Right renal cortex interstitium (tissue), 3 donors: ENCODE results near the gene DYNLRB1. TPM values are rescaled to one million over a fixed set of nuclear protein-coding genes. Genes with fewer than 3 reads are reported as not detected.
"Not testable (repeated sequence)": the region's sequence is repeated elsewhere in the genome, so short reads cannot be mapped to it uniquely, and the experiment has no call there.

ENCODE experiments used
- DNase-seq, 3 donors: peaks; one replicate each; pipeline ENCODE4 v3.0.0-alpha.2; 2013; ENCODE audit warnings: low read depth in 3 of 3, low spot score in 2 of 3
- polyA plus RNA-seq, 3 donors: library from polyadenylated mRNA; unstranded; fragments of 120-200 nt; gene quantifications; one replicate each; pipeline ENCODE4 v1.2.1, GENCODE V29; 2013; ENCODE audit not compliant: insufficient read length in 3 of 3

The DYNLRB1 gene
- polyA plus RNA-seq, 3 donors: 203 to 241 (median 224) TPM

DNA sequence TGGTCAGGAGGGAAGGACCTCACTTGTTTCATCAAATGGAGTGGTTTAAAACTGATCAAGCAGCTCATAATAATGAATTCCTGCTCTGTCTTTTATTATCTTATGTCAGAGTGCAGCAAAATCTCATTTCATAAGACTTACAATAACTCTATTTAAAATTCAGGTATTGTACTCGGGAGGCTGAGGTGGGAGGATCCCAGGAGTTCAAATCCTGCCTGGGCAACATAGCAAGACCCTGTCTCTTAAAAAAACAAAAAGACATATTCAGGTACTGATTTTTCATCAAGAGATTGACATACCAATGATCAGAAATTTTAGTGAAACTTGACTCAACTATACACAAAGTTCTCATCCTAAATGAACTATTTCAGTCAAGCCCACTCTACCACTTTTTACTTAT, 5.6 kb upstream of the DYNLRB1 start:
- no peak for DNase-seq

DNA sequence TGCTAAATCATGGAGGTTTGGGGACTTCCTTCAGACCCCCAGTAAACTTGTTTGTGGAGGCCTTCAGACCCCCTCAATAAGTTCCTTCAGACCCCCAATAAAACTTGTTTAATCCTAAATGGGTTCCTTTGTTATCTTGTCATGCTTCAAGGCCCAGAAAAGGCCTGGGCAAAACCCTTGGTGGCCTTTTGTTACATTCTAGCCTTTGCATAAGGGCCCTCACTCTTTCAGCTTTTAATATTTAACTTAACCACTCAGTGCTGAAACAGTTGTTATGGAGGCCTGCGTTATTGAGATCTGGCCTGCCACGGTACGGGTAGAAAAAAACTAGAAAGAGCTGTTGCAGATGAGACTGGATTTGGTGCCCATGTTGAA, 4.3 kb upstream of the DYNLRB1 start:
- no peak for DNase-seq

- no peak for DNase-seq
Observed at GRCh38 chr20:34512266-34512954, 3.8 kb upstream of the DYNLRB1 start.

GRCh38 chr20:34512955-34513419, 3.2 kb upstream of the DYNLRB1 start:
- DNase-seq: no peak

DNA sequence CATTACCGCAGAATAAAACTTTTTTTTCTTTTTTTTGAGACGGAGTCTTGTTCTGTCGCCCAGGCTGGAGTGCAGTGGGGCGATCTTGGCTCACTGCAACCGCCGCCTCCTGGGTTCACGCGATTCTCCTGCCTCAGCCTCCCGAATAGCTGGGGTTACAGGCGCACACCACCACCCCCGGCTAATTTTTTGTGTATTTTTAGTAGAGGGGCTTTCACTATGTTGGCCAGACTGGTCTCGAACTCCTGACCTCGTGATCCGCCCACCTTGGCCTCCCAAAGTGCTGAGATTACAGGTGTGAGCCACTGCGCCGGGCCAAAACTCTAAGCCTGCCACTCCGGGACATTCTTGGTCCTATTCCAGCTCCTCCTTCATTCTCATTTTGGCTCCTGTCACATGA, 2.2 kb upstream of the DYNLRB1 start:
- DNase-seq: not testable (repeated sequence)

DNA sequence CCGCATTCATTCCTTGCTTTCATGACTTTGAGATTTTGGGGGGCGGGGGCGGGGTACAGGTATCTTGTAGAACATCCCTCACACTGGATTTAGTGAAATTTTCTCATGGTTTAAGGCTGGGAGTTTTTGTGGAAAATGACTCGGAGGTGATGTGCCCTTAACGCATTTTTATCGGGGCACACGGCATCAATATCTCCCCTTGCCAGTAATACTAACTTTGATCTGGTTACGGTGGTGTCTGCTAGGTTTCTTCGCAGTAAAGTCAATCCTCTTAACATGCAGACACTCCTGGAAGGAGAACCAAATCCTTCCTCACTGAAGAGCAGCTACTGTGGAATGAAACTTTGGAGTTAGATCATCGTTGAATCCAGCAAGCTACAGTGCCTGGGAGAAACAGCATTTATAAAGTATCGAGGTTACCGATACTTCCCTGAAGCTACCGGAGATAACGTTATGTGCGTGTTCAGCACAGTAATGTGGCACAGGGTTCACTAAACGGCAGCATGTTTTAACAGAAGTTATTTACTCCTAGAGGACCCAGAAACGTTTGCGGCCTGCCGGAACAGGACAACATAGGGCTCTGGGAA, 1.2 kb upstream of the DYNLRB1 start:
- no peak for DNase-seq

DNA sequence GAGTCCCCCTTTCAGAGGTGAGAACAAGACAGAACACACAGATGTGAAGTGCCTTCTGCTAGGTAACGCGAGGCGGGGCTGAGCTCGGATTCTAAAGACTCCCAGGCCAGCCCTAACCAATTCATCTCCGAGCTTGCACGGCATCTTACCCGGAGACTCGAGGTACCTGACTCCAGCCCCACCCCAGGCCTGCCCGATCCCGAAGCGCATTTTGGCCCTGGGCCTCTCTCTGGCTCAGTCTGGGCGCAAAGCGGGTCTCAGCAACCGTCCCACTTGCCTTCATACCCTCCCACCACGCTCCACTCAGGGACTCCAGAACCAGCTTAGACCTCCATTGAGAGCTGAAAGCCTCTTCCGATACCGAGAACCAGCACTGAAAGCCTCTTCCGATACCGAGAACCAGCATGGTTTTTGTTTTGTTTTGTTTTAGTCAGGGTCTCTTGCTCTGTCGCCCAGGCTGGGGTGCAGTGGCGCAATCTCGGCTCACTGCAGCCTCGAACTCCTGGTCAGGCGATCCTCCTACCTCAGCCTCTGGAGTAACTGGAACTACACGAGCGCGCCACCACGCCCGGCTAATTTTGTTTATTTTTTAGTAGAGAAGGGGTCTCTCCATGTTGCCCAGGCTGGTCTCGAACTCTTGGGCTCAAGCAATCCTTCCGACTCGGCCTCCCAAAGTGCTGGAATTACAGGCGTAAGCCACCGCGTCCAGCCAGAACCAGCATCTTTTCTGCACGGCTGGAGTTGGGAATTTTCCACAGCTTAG, 557 bp upstream of the DYNLRB1 start:
- peak in 2 of 3 donors; percentile 19 to 31 for DNase-seq

DNA sequence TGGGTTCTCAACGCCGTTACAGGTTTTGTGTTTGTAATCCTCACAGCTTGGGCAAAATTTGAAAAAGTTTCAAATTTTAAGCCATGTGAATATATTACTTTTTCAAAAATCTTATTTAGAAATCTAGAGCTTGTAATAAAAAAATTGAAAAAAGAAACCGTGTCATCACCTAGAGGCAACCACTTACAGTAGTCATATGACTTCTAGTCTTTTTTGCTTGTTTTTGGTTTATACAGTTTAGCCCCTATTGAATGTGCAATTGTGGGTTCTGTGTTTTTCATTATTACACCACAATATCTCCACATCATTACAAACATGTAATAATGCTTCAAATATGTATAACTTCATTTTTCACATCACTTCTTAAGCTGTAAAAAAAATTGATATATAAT, 888 bp downstream of the DYNLRB1 start:
- no peak for DNase-seq

DNA sequence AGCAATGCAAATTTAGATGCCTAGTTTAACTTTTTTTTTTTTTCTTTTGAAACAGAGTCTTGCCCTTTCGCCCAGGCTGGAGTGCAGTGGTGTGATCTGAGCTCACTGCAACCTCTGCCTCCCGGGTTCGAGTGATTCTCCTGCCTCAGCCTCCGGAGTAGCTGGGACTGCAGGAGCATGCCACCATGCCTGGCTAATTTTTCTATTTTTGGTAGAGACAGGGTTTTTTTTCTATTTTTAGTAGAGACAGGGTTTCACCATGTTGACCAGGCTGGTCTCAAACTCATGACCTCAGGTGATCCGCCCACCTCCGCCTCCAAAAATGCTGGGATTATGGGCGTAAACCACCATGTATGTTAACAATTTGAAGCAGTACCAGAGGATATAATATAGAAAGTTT, 2.6 kb downstream of the DYNLRB1 start:
- not testable (repeated sequence) for DNase-seq

DNA sequence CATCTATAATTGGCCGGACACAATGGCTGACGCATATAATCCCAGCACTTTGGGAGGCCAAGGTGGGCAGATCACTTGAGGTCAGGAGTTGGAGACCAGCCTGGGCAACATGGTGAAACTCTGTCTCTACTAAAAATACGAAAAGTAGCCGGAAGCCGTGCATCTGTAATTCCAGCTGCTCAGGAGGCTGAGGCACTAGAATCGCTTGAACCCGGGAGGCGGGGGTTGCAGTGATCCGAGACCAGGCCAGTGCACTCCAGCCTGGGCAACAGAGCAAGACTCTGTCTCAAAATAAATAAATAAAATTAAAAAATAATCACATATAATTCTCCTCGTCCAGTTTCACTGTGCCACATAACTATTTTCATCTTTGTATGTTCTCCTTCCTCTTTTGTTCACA, 3.6 kb downstream of the DYNLRB1 start:
- DNase-seq: not testable (repeated sequence)

DNA sequence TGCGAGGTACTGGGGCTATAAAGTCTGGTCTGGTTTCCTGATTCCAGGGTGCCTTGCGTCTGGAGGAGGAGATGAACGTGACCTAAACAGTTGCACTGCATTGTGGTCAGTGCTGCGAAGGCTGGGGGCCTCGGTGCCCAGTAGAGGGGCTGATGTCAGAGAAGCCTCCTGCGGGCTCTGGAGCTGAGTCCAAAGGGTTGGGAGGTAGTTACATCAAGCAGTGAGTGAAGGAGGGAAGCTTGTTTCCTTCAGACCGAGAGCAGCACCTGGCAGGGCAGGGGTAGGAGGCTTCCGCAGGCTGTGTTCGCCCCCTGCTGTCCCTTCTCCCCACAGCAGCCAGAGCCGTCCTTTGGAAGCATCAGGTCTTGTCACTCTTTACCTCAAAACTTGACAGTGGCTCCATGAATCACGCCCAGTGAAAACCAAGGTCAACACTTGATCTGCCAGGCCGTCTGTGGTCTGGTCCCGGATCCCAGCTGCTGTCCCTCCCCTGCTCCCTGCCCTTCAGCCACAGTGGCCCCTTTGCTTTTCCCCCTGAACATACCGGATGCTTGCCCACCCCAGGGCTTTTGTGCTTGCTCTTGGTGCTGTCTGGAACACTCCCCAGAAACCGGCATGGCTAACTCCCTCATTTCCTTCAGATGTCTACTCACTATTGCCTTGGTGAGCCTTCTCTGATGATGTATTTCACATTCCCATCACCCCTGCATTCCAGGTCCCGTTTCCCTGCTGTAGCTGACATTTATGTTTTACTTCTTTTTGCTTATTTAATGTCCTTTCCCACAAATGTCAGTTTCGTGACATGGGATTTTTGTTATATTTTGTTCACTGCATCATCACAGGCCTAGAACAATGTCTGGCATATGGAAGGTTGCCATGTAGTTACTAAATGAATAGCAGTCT, 7.0 kb downstream of the DYNLRB1 start:
- no peak for DNase-seq

GRCh38 chr20:34524426-34524825, 8.2 kb downstream of the DYNLRB1 start:
- no peak for DNase-seq

DNA sequence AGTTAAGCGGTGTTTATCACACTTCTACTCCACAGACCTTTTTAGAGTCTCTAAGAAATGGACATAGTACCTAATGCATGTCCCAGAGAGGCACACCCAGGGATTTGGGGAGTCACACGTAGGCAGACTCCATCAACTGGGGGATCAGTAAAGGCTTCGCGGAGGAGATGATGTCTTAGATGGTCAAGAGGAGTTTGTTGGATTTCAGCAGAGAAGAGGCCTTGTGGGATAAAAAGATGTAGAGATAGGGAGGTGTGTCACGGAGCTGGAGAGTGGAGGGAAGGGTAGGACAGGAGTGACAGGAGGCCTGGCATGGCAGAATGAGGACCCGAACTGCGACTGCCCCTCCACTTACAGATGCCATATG, 9.1 kb downstream of the DYNLRB1 start:
- no peak for DNase-seq

GRCh38 chr20:34525709-34526416, 9.6 kb downstream of the DYNLRB1 start:
- DNase-seq: no peak

GRCh38 chr20:34526466-34526865, 10.2 kb downstream of the DYNLRB1 start:
- no peak for DNase-seq

GRCh38 chr20:34527016-34527415, 10.8 kb downstream of the DYNLRB1 start:
- no peak for DNase-seq

GRCh38 chr20:34528921-34529297, 12.7 kb downstream of the DYNLRB1 start:
- no peak for DNase-seq

DNA sequence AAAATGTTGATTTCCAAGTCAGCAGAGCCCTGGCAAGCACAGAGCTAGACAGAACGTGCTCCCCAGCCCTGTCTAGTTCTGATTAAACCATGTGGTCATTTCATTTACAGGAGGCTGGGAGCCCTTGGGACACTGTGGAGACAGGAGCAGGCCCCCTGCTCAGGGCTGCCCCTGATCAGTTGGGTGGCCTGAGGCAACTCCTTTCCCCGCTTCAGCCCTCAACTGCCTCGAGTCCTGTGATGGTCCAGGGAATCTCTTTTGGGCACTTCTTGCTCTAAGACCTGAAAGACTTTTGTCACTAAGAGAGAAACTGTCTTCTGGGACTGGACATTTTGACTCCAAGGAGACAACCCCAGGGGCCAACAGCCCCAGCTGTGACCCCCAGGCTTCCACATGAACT, 13.5 kb downstream of the DYNLRB1 start:
- DNase-seq: no peak

- no peak for DNase-seq
Observed at GRCh38 chr20:34530342-34530741, 14.1 kb downstream of the DYNLRB1 start.

DNA sequence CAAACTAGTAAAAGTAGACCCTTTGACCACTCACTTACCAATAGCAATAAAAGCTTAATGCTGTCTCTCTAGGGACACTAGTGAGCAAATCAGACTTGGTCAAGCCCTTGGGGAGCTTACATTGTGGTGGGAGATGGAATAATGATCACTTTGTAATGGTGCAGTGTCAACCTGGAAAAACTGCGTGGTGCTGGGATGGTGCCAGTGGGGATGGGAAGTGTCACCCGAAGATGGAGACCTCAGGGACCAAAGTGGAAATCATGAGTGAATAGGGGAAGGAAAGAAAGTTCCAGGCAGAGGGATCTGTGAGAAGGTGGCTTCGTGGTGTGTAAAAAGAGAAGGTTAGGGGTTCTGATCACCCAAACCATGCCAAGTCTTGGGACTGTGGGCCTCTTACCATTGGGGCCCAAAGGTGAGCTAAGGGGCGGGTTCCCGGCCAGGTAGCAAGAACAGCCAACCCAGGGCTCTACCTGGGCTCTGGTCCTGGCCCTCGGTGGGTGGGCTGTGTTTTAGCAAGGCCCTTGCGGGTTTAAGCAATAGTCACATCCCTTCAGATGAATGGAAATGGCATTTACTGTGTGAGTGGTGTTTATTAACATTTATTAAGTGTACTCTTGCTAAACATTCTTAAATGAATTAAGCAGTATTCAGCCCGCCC, 15.5 kb downstream of the DYNLRB1 start:
- no peak for DNase-seq
